H1 (cell line): ENCODE measurements around the gene VWA7. TPM values are rescaled to one million over a fixed set of nuclear protein-coding genes. Genes with fewer than 3 reads are reported as not detected.

Source experiments
- CTCF ChIA-PET: fragments of 300-600 bp; sonication (Branson Sonifier 250); formaldehyde crosslinking; loops from one replicate; lab custom pipeline; 2021; ENCODE audit not compliant: partially characterized antibody; lab: Charles Lee
- POLR2A ChIA-PET: fragments of 300-600 bp; sonication (Branson Sonifier 250); formaldehyde crosslinking; loops from one replicate; lab custom pipeline; 2021; ENCODE audit warnings: inconsistent platforms; ENCODE audit not compliant: partially characterized antibody; lab: Charles Lee
- DNase-seq, 2 experiments: peaks; one replicate each; pipeline versions ENCODE4 v3.0.0 to v3.0.0-alpha.2; 2010 to 2022; ENCODE audit warnings: low spot score in 2 of 2, low read depth in 1 of 2, mixed read lengths in 1 of 2
- FAIRE-seq: peaks from 2 replicates; lab custom pipeline; 2011; peaks lifted over from hg19 to GRCh38; lab: Jason Lieb, UNC
- H2AFZ ChIP-seq: 2 replicates; pipeline ENCODE4 v1.8.1; 2012; ENCODE audit warnings: low read length, inconsistent platforms
- H2AK5ac ChIP-seq: 2 replicates; pipeline ENCODE4 v1.6.1; 2013; ENCODE audit warnings: low read depth, low read length
- H2BK120ac ChIP-seq: replicated peaks from 2 replicates; pipeline ENCODE3; 2013; ENCODE audit warnings: low read depth, low read length, inconsistent platforms
- H2BK12ac ChIP-seq: 2 replicates; pipeline ENCODE4 v1.6.1; 2013; ENCODE audit warnings: low read depth, low read length
- H2BK15ac ChIP-seq: 2 replicates; pipeline ENCODE4 v1.6.1; 2013; ENCODE audit warnings: low read length
- H2BK20ac ChIP-seq: 2 replicates; pipeline ENCODE4 v1.6.1; 2013; ENCODE audit warnings: low read length
- H2BK5ac ChIP-seq: 2 replicates; pipeline ENCODE4 v1.6.1; 2013; ENCODE audit warnings: low read depth, low read length
- H3K14ac ChIP-seq: 2 replicates; pipeline ENCODE4 v1.6.1; 2013; ENCODE audit warnings: inconsistent platforms; ENCODE audit not compliant: insufficient read length
- H3K18ac ChIP-seq: 2 replicates; pipeline ENCODE4 v1.6.1; 2013; ENCODE audit warnings: low read length; ENCODE audit errors: extremely low read depth
- H3K23ac ChIP-seq: 2 replicates; pipeline ENCODE4 v1.6.1; 2013; ENCODE audit warnings: inconsistent platforms; ENCODE audit not compliant: insufficient read length
- H3K23me2 ChIP-seq: 2 replicates; pipeline ENCODE4 v1.6.1; 2013; ENCODE audit warnings: low read depth, low read length
- H3K27ac ChIP-seq: 2 replicates; pipeline ENCODE4 v1.6.1; 2011; ENCODE audit warnings: low read depth, low read length, inconsistent platforms
- H3K27me3 ChIP-seq, 4 experiments: replicated peaks in 1 of 4; 1 replicate in 1 of 4; 2 replicates in 3 of 4; pipeline versions ENCODE4 v1.6.1 to v1.8.1; 2011 to 2013; ENCODE audit warnings: low read length in 3 of 4, mild to moderate bottlenecking in 3 of 4, inconsistent platforms in 2 of 4, mixed read lengths in 2 of 4, moderate library complexity in 1 of 4; ENCODE audit not compliant: control insufficient read depth in 3 of 4, insufficient read depth in 3 of 4; ENCODE audit errors: extremely low read depth in 1 of 4
- H3K36me3 ChIP-seq, 4 experiments: 2 replicates each; pipeline versions ENCODE4 v1.6.1 to v1.8.1; 2011 to 2013; ENCODE audit warnings: mild to moderate bottlenecking in 4 of 4, low read length in 3 of 4, moderate library complexity in 2 of 4, control low read depth in 1 of 4, inconsistent platforms in 1 of 4; ENCODE audit not compliant: insufficient read depth in 4 of 4, control insufficient read depth in 2 of 4
- H3K4ac ChIP-seq: replicated peaks from 2 replicates; pipeline ENCODE3; 2013; ENCODE audit warnings: low read length, low read depth, mixed read lengths, inconsistent platforms; ENCODE audit not compliant: insufficient read length
- H3K4me1 ChIP-seq, 4 experiments: replicated peaks in 1 of 4; 1 replicate in 1 of 4; 2 replicates in 3 of 4; pipeline versions ENCODE4 v1.6.1 to v1.8.1; 2011 to 2013; ENCODE audit warnings: low read length in 3 of 4, inconsistent platforms in 2 of 4, mixed read lengths in 1 of 4; ENCODE audit not compliant: insufficient read depth in 4 of 4, control insufficient read depth in 3 of 4
- H3K4me2 ChIP-seq, 2 experiments: 2 replicates each; pipeline versions ENCODE4 v1.6.1 to v1.8.1; 2011 to 2013; ENCODE audit warnings: low read depth in 2 of 2, low read length in 2 of 2, control low read depth in 1 of 2, inconsistent platforms in 1 of 2, mild to moderate bottlenecking in 1 of 2; ENCODE audit not compliant: insufficient read depth in 1 of 2
- H3K4me3 ChIP-seq, 4 experiments: fragments of 200-600, 300-600 bp in 1 of 4; sonication (generic), shearing (Covaris generic), sonication (Bioruptor Twin) in 1 of 4; 2 replicates each; pipeline versions ENCODE4 v1.5.1 to v1.8.1; 2011 to 2016; ENCODE audit warnings: low read length in 4 of 4, low read depth in 3 of 4, control low read depth in 2 of 4, inconsistent platforms in 2 of 4, mild to moderate bottlenecking in 2 of 4, mixed read lengths in 1 of 4, moderate library complexity in 1 of 4; ENCODE audit not compliant: insufficient read depth in 2 of 4; ENCODE audit errors: extremely low read depth in 1 of 4
- H3K56ac ChIP-seq: replicated peaks from 2 replicates; pipeline ENCODE3; 2013; ENCODE audit warnings: low read depth, mild to moderate bottlenecking, mixed read lengths, low read length, inconsistent platforms; ENCODE audit not compliant: insufficient read length
- H3K79me1 ChIP-seq: 2 replicates; pipeline ENCODE4 v1.6.1; 2013; ENCODE audit warnings: low read depth, low read length, control low read depth
- H3K79me2 ChIP-seq, 2 experiments: 2 replicates each; pipeline versions ENCODE4 v1.6.1 to v1.8.1; 2012 to 2013; ENCODE audit warnings: low read length in 2 of 2, mild to moderate bottlenecking in 2 of 2, inconsistent platforms in 1 of 2; ENCODE audit not compliant: insufficient read depth in 2 of 2, control insufficient read depth in 1 of 2
- H3K9ac ChIP-seq, 4 experiments: replicated peaks in 1 of 4; 1 replicate in 1 of 4; 2 replicates in 3 of 4; pipeline versions ENCODE4 v1.6.1 to v1.8.1; 2011 to 2013; ENCODE audit warnings: low read depth in 3 of 4, low read length in 3 of 4, control low read depth in 2 of 4, mild to moderate bottlenecking in 2 of 4, moderate library complexity in 2 of 4, inconsistent platforms in 1 of 4; ENCODE audit errors: extremely low read depth in 1 of 4
- H3K9me3 ChIP-seq, 2 experiments: 2 replicates each; pipeline versions ENCODE4 v1.6.1 to v1.8.1; 2012 to 2013; ENCODE audit warnings: mild to moderate bottlenecking in 2 of 2, moderate library complexity in 2 of 2, control low read depth in 1 of 2, inconsistent platforms in 1 of 2, low read depth in 1 of 2, low read length in 1 of 2, mixed read lengths in 1 of 2; ENCODE audit not compliant: insufficient read depth in 2 of 2
- H4K20me1 ChIP-seq, 2 experiments: replicated peaks in 1 of 2; 2 replicates each; pipeline versions ENCODE3 to v1.8.1; 2011 to 2013; ENCODE audit warnings: inconsistent platforms in 2 of 2, low read length in 2 of 2, mild to moderate bottlenecking in 1 of 2; ENCODE audit not compliant: insufficient read depth in 2 of 2, control insufficient read depth in 1 of 2
- H4K5ac ChIP-seq: 2 replicates; pipeline ENCODE4 v1.6.1; 2013; ENCODE audit warnings: low read length, low read depth, mixed read lengths, inconsistent platforms; ENCODE audit not compliant: insufficient read length
- H4K8ac ChIP-seq: 2 replicates; pipeline ENCODE4 v1.8.0; 2013; ENCODE audit warnings: mild to moderate bottlenecking, moderate library complexity, low read length, inconsistent platforms; ENCODE audit not compliant: insufficient read depth; ENCODE audit errors: extremely low read depth
- H4K91ac ChIP-seq: replicated peaks from 2 replicates; pipeline ENCODE3; 2013; ENCODE audit warnings: low read length, mixed read lengths, inconsistent platforms; ENCODE audit not compliant: insufficient read length
- MAFK ChIP-seq: IDR thresholded peaks from 2 replicates; pipeline ENCODE4 v1.6.1; 2012; ENCODE audit warnings: low read depth, mild to moderate bottlenecking, improper control_type of control experiment, low read length
- WGBS, 2 experiments: shearing (Covaris generic) in 1 of 2; methylation state at CpG; one replicate each; pipeline versions ENCODE4 v1.1.6 to v1.1.7; 2013 to 2015; ENCODE audit warnings: low lambda C conversion rate in 2 of 2, mixed read lengths in 2 of 2, inconsistent platforms in 1 of 2, low coverage in 1 of 2, missing lambda C conversion rate in 1 of 2; ENCODE audit not compliant: insufficient replicate concordance in 2 of 2, insufficient coverage in 1 of 2, insufficient read length in 1 of 2; ENCODE audit errors: extremely low coverage in 1 of 2, missing lambda C conversion rate in 1 of 2; 5-methylcytosine and 5-hydroxymethylcytosine counted together
- polyA plus RNA-seq, 7 experiments: library from polyadenylated mRNA; depleted of rRNA in 3 of 7; stranded (reverse) in 5 of 7; unstranded in 2 of 7; fragments of >200 nt in 5 of 7; fragments of 200-250 nt in 2 of 7; gene quantifications; 1 replicate in 5 of 7; 2 replicates in 1 of 7; 4 replicates in 1 of 7; pipeline versions ENCODE4 v1.2.1 to v1.2.3, GENCODE V29; 2011 to 2013; ENCODE audit warnings: missing spikeins in 2 of 7, mixed read lengths in 2 of 7
- total RNA-seq: library from RNA; stranded (reverse); fragmentation: NEBNext Ultra II Directional; extraction: Animal tissue kit (Norgen Biotek cat#: 25700); gene quantifications from 2 replicates; pipeline ENCODE4 v1.2.1, GENCODE V29; 2021

VWA7 gene
- total and polyA plus RNA-seq, 2 of the 8 experiments (the other 6 are each of a cell fraction or from before 2014, with no cell fraction given) = 0.82 to 2.1 TPM

- Histone ChIP-seq H4K8ac (no peak overlapping the region), H3K14ac (no peak overlapping the region), H3K9ac (no peak overlapping the region), H3K4me1 (peaks cover 0 to 4% (median 2%) of the 10 kb centered on the region in 4 experiments; a peak in 5 of 7 replicates), H3K4me3 (no peak overlapping the region), H3K56ac (no peak overlapping the region), H3K23me2 (no peaks in the 10 kb centered on the region), H2BK120ac (no peak overlapping the region), H3K27me3 (no peaks in the 10 kb centered on the region), H3K27ac (no peak overlapping the region), H2BK15ac (no peak overlapping the region), H4K91ac (no peak overlapping the region), H3K23ac (no peak overlapping the region), H3K79me2 (no peaks in the 10 kb centered on the region), H2AK5ac (no peak overlapping the region), H3K18ac (no peak overlapping the region), H2AFZ (no peak overlapping the region), H4K20me1 (no peaks in the 10 kb centered on the region), H2BK5ac (no peak overlapping the region), H3K4me2 (no peak overlapping the region), H2BK12ac (no peak overlapping the region), H2BK20ac (no peak overlapping the region), H4K5ac (no peak overlapping the region), H3K4ac (no peak overlapping the region), H3K36me3 (no peaks in the 10 kb centered on the region), H3K9me3 (no peaks in the 10 kb centered on the region), H3K79me1 (no peaks in the 10 kb centered on the region)
- DNase-seq = no peak
- CTCF ChIA-PET = interaction anchor here (0.8 to 14.4 kb wide), 20 partner anchors 8 to 275 kb away, joined by 3 to 228 read pairs (median 4); partner anchors contain the start of genes APOM, DDAH2, HSPA1B and MPIG6B
- WGBS, 2 experiments = 95% methylated on average over 4 of the region's 4 CpGs; no CpG with 5 or more reads in 1 of the 2 experiments
- TF ChIP-seq MAFK = no peak
- no peak for FAIRE-seq
- POLR2A ChIA-PET = interaction anchor here (1.0 to 10.7 kb wide), 2 partner anchors 16 to 133 kb away, joined by 4 to 85 read pairs; no protein-coding TSS in a partner anchor
Observed at GRCh38 chr6:31771992-31772358, 5.2 kb downstream of the VWA7 start.
